NT2/D1 (cell line): ENCODE measurements around the gene UNK.

Experiments used
- DNase-seq: peaks from one replicate; pipeline ENCODE4 v3.0.0-alpha.2; 2011; ENCODE audit warnings: low read depth, low spot score
- H3K27me3 ChIP-seq: 2 replicates; pipeline ENCODE4 v1.6.0; 2011; ENCODE audit warnings: mild to moderate bottlenecking; ENCODE audit not compliant: insufficient read length, insufficient read depth
- H3K36me3 ChIP-seq: 2 replicates; pipeline ENCODE4 v1.6.1; 2011; ENCODE audit warnings: mild to moderate bottlenecking, low read length, mixed read lengths; ENCODE audit not compliant: insufficient read depth, insufficient read length
- H3K4me1 ChIP-seq: 2 replicates; pipeline ENCODE4 v1.5.1; 2011; ENCODE audit not compliant: insufficient read depth, insufficient read length
- H3K4me3 ChIP-seq: 2 replicates; pipeline ENCODE4 v1.5.1; 2011; ENCODE audit warnings: low read depth; ENCODE audit not compliant: insufficient read length
- H3K9ac ChIP-seq: 2 replicates; pipeline ENCODE4 v1.6.0; 2011; ENCODE audit warnings: low read depth; ENCODE audit not compliant: insufficient read length
- H3K9me3 ChIP-seq: 2 replicates; pipeline ENCODE4 v1.5.1; 2011; ENCODE audit warnings: mild to moderate bottlenecking, low read length; ENCODE audit not compliant: insufficient read depth
- SUZ12 ChIP-seq: IDR thresholded peaks from 2 replicates; pipeline ENCODE4 v1.6.1; 2011; ENCODE audit not compliant: insufficient read length, insufficient read depth; ENCODE audit errors: extremely low read depth
- YY1 ChIP-seq: IDR thresholded peaks from 2 replicates; pipeline ENCODE4 v1.6.1; 2011; ENCODE audit not compliant: insufficient read length, insufficient read depth
- ZNF274 ChIP-seq: IDR thresholded peaks from 2 replicates; pipeline ENCODE4 v1.6.1; 2011; ENCODE audit warnings: mild to moderate bottlenecking, low read depth, low read length

UNK gene

GRCh38 chr17:75811174-75811573 is 26.6 kb downstream of the UNK start:
- Histone ChIP-seq H3K4me3 (no peak overlapping the region), H3K9me3 (no peaks in the 10 kb centered on the region), H3K9ac (no peak overlapping the region), H3K27me3 (no peaks in the 10 kb centered on the region), H3K36me3 (peaks cover 58% of the 10 kb centered on the region), H3K4me1 (peaks cover 22% of the 10 kb centered on the region)
- DNase-seq: no peak
- TF ChIP-seq ZNF274 (no peak), YY1 (no peak), SUZ12 (no peak)

GRCh38 chr17:75812096-75813013 is 27.7 kb downstream of the UNK start:
- no peak for DNase-seq
- H3K36me3 ChIP-seq: peaks cover 70% of the 10 kb centered on the region
- TF ChIP-seq ZNF274: no peak
- TF ChIP-seq YY1: no peak
- no peak for TF ChIP-seq SUZ12

GRCh38 chr17:75813081-75814020 is 28.7 kb downstream of the UNK start:
- no peak for DNase-seq
- H3K4me1 ChIP-seq: peaks cover 20% of the 10 kb centered on the region
- H3K36me3 ChIP-seq: peaks cover 80% of the 10 kb centered on the region
- H3K4me3 ChIP-seq: no peak overlapping the region
- H3K9me3 ChIP-seq: no peaks in the 10 kb centered on the region
- no peaks in the 10 kb centered on the region for H3K27me3 ChIP-seq
- TF ChIP-seq ZNF274: no peak
- TF ChIP-seq SUZ12: no peak
- no peak for TF ChIP-seq YY1
- no peak overlapping the region for H3K9ac ChIP-seq

More at GRCh38 chr17:75812096-75813013, 27.7 kb downstream of the UNK start:
- Histone ChIP-seq H3K9me3 (no peaks in the 10 kb centered on the region), H3K4me1 (peaks cover 25% of the 10 kb centered on the region), H3K4me3 (no peak overlapping the region), H3K9ac (no peak overlapping the region), H3K27me3 (no peaks in the 10 kb centered on the region)

GRCh38 chr17:75814021-75814395 is 29.4 kb downstream of the UNK start:
- no peaks in the 10 kb centered on the region for H3K9me3 ChIP-seq
- H3K4me3 ChIP-seq: no peak overlapping the region
- no peak overlapping the region for H3K9ac ChIP-seq
- no peaks in the 10 kb centered on the region for H3K27me3 ChIP-seq
- H3K36me3 ChIP-seq: peaks cover 86% of the 10 kb centered on the region
- H3K4me1 ChIP-seq: peaks cover 18% of the 10 kb centered on the region
- no peak for DNase-seq
- TF ChIP-seq SUZ12: no peak
- no peak for TF ChIP-seq ZNF274
- no peak for TF ChIP-seq YY1

- H3K9ac ChIP-seq: peak overlapping the region; percentile 9
- DNase-seq: no peak
- peaks cover 89% of the 10 kb centered on the region for H3K36me3 ChIP-seq
Measured at GRCh38 chr17:75814900-75815373, 30.3 kb downstream of the UNK start.

GRCh38 chr17:75815399-75815798 is 30.8 kb downstream of the UNK start:
- TF ChIP-seq SUZ12: no peak
- no peak for TF ChIP-seq YY1
- TF ChIP-seq ZNF274: no peak
- Histone ChIP-seq H3K9me3 (no peaks in the 10 kb centered on the region), H3K27me3 (no peaks in the 10 kb centered on the region), H3K4me1 (peaks cover 9% of the 10 kb centered on the region), H3K36me3 (peaks cover 89% of the 10 kb centered on the region), H3K4me3 (no peak overlapping the region), H3K9ac (peak overlapping the region; percentile 9)
- DNase-seq: no peak

More at GRCh38 chr17:75814900-75815373, 30.3 kb downstream of the UNK start:
- no peak for TF ChIP-seq ZNF274
- TF ChIP-seq YY1: no peak
- TF ChIP-seq SUZ12: no peak
- Histone ChIP-seq H3K27me3 (no peaks in the 10 kb centered on the region), H3K4me3 (no peak overlapping the region), H3K4me1 (peaks cover 9% of the 10 kb centered on the region), H3K9me3 (no peaks in the 10 kb centered on the region)

- no peaks in the 10 kb centered on the region for H3K9me3 ChIP-seq
- no peak for TF ChIP-seq YY1
- no peak for TF ChIP-seq SUZ12
- no peak for TF ChIP-seq ZNF274
- H3K27me3 ChIP-seq: no peaks in the 10 kb centered on the region
- peaks cover 9% of the 10 kb centered on the region for H3K4me1 ChIP-seq
- no peak for DNase-seq
- H3K36me3 ChIP-seq: peaks cover 94% of the 10 kb centered on the region
- peak overlapping the region; percentile 50 for H3K9ac ChIP-seq
- no peak overlapping the region for H3K4me3 ChIP-seq
Measured at GRCh38 chr17:75816693-75817092, 32.1 kb downstream of the UNK start.
